Ovary (tissue), 3 donors: ENCODE measurements around the gene PAPOLA.

Source experiments
- CTCF ChIP-seq, 3 donors: fragments of 450-650 bp in 2 of 3; fragments of 200-600 bp in 1 of 3; IDR thresholded peaks; one replicate each; pipeline versions ENCODE4 v1.5.1 to v1.8.0; 2016 to 2022; ENCODE audit warnings: antibody characterized with exemption in 3 of 3, mild to moderate bottlenecking in 1 of 3
- POLR2A ChIP-seq: fragments of 450-650 bp; IDR thresholded peaks from one replicate; pipeline ENCODE4 v1.6.1; 2017; ENCODE audit warnings: antibody characterized with exemption, mild to moderate bottlenecking, moderate library complexity
- donor health status: DM: no; HTN: no; CAD: no.

GRCh38 chr14:96514694-96515093 lies 12.5 kb downstream of the PAPOLA start:
- TF ChIP-seq POLR2A (no peak), CTCF (IDR thresholded peaks at IDR 0.05) (no peak)
